Measurements from ENCODE around the gene LRRC38. TPM values are rescaled to one million over a fixed set of nuclear protein-coding genes. Genes with fewer than 3 reads are reported as not detected.

LRRC38 gene
- total and polyA plus RNA-seq, 10 of the 15 experiments (the other 5 are each of a cell fraction or from before 2014, with no cell fraction given): not detected

DNA sequence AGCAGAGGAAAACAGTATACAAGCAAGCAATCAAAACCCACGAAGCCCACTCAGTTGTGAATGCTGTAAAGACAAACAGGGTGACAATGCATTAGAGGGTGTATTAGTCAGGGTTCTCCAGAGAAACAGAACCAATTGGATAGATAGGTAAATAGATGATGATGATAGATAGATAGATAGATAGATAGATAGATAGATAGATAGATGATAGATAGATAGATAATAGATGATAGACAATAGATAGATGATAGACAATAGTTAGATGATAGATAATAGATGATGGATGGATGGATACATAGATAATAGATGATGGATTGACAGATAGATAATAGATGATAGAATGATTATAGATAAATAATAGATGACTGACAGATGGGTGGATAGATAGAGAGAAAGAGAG, 48.3 kb downstream of the LRRC38 start (continued):
- TF ChIP-seq, protein P1, sequence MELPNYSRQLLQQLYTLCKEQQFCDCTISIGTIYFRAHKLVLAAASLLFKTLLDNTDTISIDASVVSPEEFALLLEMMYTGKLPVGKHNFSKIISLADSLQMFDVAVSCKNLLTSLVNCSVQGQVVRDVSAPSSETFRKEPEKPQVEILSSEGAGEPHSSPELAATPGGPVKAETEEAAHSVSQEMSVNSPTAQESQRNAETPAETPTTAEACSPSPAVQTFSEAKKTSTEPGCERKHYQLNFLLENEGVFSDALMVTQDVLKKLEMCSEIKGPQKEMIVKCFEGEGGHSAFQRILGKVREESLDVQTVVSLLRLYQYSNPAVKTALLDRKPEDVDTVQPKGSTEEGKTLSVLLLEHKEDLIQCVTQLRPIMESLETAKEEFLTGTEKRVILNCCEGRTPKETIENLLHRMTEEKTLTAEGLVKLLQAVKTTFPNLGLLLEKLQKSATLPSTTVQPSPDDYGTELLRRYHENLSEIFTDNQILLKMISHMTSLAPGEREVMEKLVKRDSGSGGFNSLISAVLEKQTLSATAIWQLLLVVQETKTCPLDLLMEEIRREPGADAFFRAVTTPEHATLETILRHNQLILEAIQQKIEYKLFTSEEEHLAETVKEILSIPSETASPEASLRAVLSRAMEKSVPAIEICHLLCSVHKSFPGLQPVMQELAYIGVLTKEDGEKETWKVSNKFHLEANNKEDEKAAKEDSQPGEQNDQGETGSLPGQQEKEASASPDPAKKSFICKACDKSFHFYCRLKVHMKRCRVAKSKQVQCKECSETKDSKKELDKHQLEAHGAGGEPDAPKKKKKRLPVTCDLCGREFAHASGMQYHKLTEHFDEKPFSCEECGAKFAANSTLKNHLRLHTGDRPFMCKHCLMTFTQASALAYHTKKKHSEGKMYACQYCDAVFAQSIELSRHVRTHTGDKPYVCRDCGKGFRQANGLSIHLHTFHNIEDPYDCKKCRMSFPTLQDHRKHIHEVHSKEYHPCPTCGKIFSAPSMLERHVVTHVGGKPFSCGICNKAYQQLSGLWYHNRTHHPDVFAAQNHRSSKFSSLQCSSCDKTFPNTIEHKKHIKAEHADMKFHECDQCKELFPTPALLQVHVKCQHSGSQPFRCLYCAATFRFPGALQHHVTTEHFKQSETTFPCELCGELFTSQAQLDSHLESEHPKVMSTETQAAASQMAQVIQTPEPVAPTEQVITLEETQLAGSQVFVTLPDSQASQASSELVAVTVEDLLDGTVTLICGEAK (IDR thresholded peaks at IDR 0.05; ENCODE audit: borderline replicate concordance): no peak
- TF ChIP-seq, protein P2, sequence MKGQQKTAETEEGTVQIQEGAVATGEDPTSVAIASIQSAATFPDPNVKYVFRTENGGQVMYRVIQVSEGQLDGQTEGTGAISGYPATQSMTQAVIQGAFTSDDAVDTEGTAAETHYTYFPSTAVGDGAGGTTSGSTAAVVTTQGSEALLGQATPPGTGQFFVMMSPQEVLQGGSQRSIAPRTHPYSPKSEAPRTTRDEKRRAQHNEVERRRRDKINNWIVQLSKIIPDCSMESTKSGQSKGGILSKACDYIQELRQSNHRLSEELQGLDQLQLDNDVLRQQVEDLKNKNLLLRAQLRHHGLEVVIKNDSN (IDR thresholded peaks at IDR 0.05; ENCODE audit: borderline replicate concordance, extremely low read length, insufficient read depth, low read depth, low read length): no peak
- TF ChIP-seq, protein P3, sequence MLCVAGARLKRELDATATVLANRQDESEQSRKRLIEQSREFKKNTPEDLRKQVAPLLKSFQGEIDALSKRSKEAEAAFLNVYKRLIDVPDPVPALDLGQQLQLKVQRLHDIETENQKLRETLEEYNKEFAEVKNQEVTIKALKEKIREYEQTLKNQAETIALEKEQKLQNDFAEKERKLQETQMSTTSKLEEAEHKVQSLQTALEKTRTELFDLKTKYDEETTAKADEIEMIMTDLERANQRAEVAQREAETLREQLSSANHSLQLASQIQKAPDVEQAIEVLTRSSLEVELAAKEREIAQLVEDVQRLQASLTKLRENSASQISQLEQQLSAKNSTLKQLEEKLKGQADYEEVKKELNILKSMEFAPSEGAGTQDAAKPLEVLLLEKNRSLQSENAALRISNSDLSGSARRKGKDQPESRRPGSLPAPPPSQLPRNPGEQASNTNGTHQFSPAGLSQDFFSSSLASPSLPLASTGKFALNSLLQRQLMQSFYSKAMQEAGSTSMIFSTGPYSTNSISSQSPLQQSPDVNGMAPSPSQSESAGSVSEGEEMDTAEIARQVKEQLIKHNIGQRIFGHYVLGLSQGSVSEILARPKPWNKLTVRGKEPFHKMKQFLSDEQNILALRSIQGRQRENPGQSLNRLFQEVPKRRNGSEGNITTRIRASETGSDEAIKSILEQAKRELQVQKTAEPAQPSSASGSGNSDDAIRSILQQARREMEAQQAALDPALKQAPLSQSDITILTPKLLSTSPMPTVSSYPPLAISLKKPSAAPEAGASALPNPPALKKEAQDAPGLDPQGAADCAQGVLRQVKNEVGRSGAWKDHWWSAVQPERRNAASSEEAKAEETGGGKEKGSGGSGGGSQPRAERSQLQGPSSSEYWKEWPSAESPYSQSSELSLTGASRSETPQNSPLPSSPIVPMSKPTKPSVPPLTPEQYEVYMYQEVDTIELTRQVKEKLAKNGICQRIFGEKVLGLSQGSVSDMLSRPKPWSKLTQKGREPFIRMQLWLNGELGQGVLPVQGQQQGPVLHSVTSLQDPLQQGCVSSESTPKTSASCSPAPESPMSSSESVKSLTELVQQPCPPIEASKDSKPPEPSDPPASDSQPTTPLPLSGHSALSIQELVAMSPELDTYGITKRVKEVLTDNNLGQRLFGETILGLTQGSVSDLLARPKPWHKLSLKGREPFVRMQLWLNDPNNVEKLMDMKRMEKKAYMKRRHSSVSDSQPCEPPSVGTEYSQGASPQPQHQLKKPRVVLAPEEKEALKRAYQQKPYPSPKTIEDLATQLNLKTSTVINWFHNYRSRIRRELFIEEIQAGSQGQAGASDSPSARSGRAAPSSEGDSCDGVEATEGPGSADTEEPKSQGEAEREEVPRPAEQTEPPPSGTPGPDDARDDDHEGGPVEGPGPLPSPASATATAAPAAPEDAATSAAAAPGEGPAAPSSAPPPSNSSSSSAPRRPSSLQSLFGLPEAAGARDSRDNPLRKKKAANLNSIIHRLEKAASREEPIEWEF (IDR thresholded peaks at IDR 0.05; ENCODE audit: insufficient replicate concordance, low read depth, low read length): no peak

Measured in GM12878 (cell line).